GM23338 (cell line): ENCODE measurements around the gene ZSCAN21. TPM values are rescaled to one million over a fixed set of nuclear protein-coding genes. Genes with fewer than 3 reads are reported as not detected.

Experiments
- ATAC-seq: fragments of 200-7000 bp; cut with Tn5 transposase; 3 replicates; pipeline ENCODE4 v1.9.1; 2020
- DNase-seq: peaks from one replicate; pipeline ENCODE4 v3.0.0-alpha.2; 2015; ENCODE audit warnings: low spot score
- H2AFZ ChIP-seq: fragments of 200-600 bp; sonication (generic); 2 replicates; pipeline ENCODE4 v1.8.0; 2016; ENCODE audit warnings: antibody characterized with exemption, mild to moderate bottlenecking, moderate library complexity
- H3F3A ChIP-seq: fragments of 200-600 bp; sonication (generic); replicated peaks from 2 replicates; pipeline ENCODE4 v1.8.0; 2017; ENCODE audit warnings: antibody characterized with exemption, mixed run types, low read depth
- H3K27ac ChIP-seq: fragments of 200-600 bp; sonication (generic); 2 replicates; pipeline ENCODE4 v1.6.1; 2016; ENCODE audit warnings: low read depth
- H3K27me3 ChIP-seq: fragments of 200-600 bp; sonication (generic); 2 replicates; pipeline ENCODE4 v1.8.0; 2016; ENCODE audit warnings: mild to moderate bottlenecking, mixed run types, moderate library complexity; ENCODE audit not compliant: insufficient read depth
- H3K36me3 ChIP-seq: fragments of 200-600 bp; sonication (generic); 2 replicates; pipeline ENCODE4 v1.8.0; 2016; ENCODE audit warnings: mild to moderate bottlenecking; ENCODE audit not compliant: insufficient read depth
- H3K4me1 ChIP-seq: fragments of 200-600 bp; sonication (generic); 2 replicates; pipeline ENCODE4 v1.8.0; 2016; ENCODE audit warnings: mild to moderate bottlenecking, moderate library complexity; ENCODE audit not compliant: insufficient read depth
- H3K4me2 ChIP-seq: fragments of 200-600 bp; sonication (generic); 2 replicates; pipeline ENCODE4 v1.7.1; 2017; ENCODE audit warnings: mixed run types
- H3K4me3 ChIP-seq: fragments of 200-600 bp; sonication (generic); 2 replicates; pipeline ENCODE4 v1.6.1; 2016; ENCODE audit warnings: mixed run types
- H3K79me2 ChIP-seq: fragments of 200-600 bp; sonication (generic); replicated peaks from 2 replicates; pipeline ENCODE4 v1.8.0; 2017; ENCODE audit warnings: mild to moderate bottlenecking; ENCODE audit not compliant: insufficient read depth
- H3K9me2 ChIP-seq: fragments of 200-600 bp; sonication (generic); 2 replicates; pipeline ENCODE4 v1.8.0; 2017; ENCODE audit not compliant: insufficient read depth
- H4K20me1 ChIP-seq: fragments of 200-600 bp; sonication (generic); replicated peaks from 2 replicates; pipeline ENCODE4 v1.8.0; 2017; ENCODE audit warnings: mild to moderate bottlenecking; ENCODE audit not compliant: insufficient read depth
- H3K27ac Mint-ChIP-seq: 2 replicates; pipeline ENCODE4 v1.8.0; 2020; ENCODE audit warnings: inconsistent platforms, mild to moderate bottlenecking, moderate library complexity, mixed read lengths
- H3K27me3 Mint-ChIP-seq: 3 replicates; pipeline ENCODE4 v1.8.0; 2022; ENCODE audit warnings: low read depth, mild to moderate bottlenecking, moderate library complexity, mixed read lengths, inconsistent platforms; ENCODE audit not compliant: insufficient read depth, poor library complexity
- H3K36me3 Mint-ChIP-seq: 3 replicates; pipeline ENCODE4 v1.8.0; 2021; ENCODE audit warnings: low read depth, mild to moderate bottlenecking, inconsistent platforms, moderate library complexity, mixed read lengths
- H3K4me1 Mint-ChIP-seq: 3 replicates; pipeline ENCODE4 v1.8.0; 2020; ENCODE audit warnings: mild to moderate bottlenecking, inconsistent platforms, mixed read lengths
- H3K4me3 Mint-ChIP-seq: 3 replicates; pipeline ENCODE4 v1.8.0; 2021; ENCODE audit warnings: moderate library complexity, mild to moderate bottlenecking, inconsistent platforms, mixed read lengths
- H3K9me3 Mint-ChIP-seq: 3 replicates; pipeline ENCODE4 v1.8.0; 2020; ENCODE audit warnings: moderate library complexity, mild to moderate bottlenecking, inconsistent platforms, mixed read lengths
- CREB1 ChIP-seq: fragments of 250-450 bp; sonication (Bioruptor Pico); IDR thresholded peaks from 2 replicates; pipeline ENCODE4 v1.5.0; 2020; ENCODE audit warnings: low read depth, mild to moderate bottlenecking, moderate library complexity
- EZH2 ChIP-seq: fragments of 200-600 bp; sonication (generic); IDR thresholded peaks from one replicate; pipeline ENCODE4 v1.8.0; 2017; ENCODE audit warnings: antibody characterized with exemption, mild to moderate bottlenecking, low read depth; ENCODE audit not compliant: unreplicated experiment
- JUNB ChIP-seq: IDR thresholded peaks from one replicate; pipeline ENCODE4 v1.6.1; 2016; ENCODE audit warnings: antibody characterized with exemption; ENCODE audit not compliant: unreplicated experiment
- POLR2AphosphoS5 ChIP-seq: IDR thresholded peaks from 2 replicates; pipeline ENCODE4 v1.6.1; 2016; ENCODE audit warnings: antibody characterized with exemption, low read depth
- ZNF114 ChIP-seq: fragments of 250-450 bp; sonication (Bioruptor Pico); IDR thresholded peaks from 2 replicates; pipeline ENCODE4 v1.5.0; 2020; ENCODE audit warnings: mild to moderate bottlenecking, moderate library complexity
- polyA plus RNA-seq: library from polyadenylated mRNA; unstranded; fragments of >200 nt; fragmentation: Nextera tagmentation; extraction: Ambion mirVana; gene quantifications from 2 replicates; pipeline ENCODE4 v1.2.1, GENCODE V29; 2016
- total RNA-seq: library from RNA; depleted of rRNA; stranded (reverse); fragments of >200 nt; shearing (Covaris generic); gene quantifications from 2 replicates; pipeline ENCODE4 v1.2.3, GENCODE V29; 2014
- TF ChIP-seq, protein P1 (sequence below), 2 experiments: fragments of 200-600 bp in 1 of 2; sonication (generic) in 1 of 2; conservative IDR thresholded peaks; 2 replicates each; pipeline versions ENCODE4 v1.5.1 to v1.6.1; 2016 to 2017; ENCODE audit warnings: antibody characterized with exemption in 2 of 2, low read depth in 2 of 2, mild to moderate bottlenecking in 2 of 2, moderate library complexity in 1 of 2
- TF ChIP-seq, protein P2 (sequence below): fragments of 250-450 bp; sonication (Bioruptor Pico); IDR thresholded peaks from 2 replicates; pipeline ENCODE4 v1.5.0; 2020; ENCODE audit warnings: mild to moderate bottlenecking, moderate library complexity

Gene ZSCAN21
- total and polyA plus RNA-seq, 2 experiments from 2014 or later: 15.7 to 21.8 TPM

DNA sequence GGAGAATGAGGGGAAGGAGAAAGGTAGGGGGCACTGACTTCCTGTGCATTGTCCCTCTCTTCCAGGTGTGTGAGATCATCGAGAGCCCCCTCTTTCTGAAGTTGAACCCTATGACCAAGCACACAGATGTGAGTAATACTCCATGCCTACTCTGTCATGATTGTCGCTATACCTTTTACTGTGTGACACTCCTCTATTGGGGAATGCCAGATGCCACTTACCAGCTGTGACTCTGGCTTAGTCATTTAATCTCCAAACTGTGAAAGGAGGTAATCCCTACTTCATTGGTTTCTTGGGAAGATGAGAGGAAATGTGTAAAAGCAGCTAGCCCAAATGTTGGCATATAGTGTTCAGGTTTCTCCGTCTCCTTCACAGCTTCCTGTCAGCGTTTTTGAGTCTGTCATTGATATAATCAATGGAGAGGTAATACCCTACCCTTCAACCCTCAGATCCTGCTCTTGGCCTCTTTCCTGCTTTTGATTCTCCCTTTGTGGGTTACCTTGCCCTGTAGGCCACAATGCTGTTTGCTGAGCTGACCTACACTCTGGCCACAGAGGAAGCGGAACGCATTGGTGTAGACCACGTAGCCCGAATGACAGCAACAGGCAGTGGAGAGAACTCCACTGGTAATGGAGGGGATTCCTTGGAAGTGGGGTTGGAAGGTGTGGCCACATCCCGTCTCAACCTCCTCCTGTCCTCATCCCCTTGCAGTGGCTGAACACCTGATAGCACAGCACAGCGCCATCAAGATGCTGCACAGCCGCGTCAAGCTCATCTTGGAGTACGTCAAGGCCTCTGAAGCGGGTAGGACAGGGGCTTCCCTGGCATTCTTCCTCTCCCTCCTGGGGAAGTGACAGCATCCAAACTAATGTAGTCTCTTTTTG, 41.2 kb downstream of the ZSCAN21 start:
- Mint-ChIP-seq H3K36me3 (peaks cover 56% of the 10 kb centered on the region), H3K9me3 (no peaks in the 10 kb centered on the region), H3K4me3 (peak overlapping the region; percentile 93), H3K4me1 (peaks cover 21% of the 10 kb centered on the region), H3K27me3 (peaks cover 38% of the 10 kb centered on the region), H3K27ac (peak overlapping the region; percentile 52)
- peaks cover 37% of the 10 kb centered on the region for H3K36me3 ChIP-seq
- H3K4me1 ChIP-seq: peaks cover 6% of the 10 kb centered on the region
- peaks cover 71% of the 10 kb centered on the region for H3F3A ChIP-seq
- ATAC-seq (peak; percentile 7), DNase-seq (no peak)
- no peak overlapping the region for H3K4me2 ChIP-seq
- H3K4me3 ChIP-seq: no peak overlapping the region
- H3K9me2 ChIP-seq: no peaks in the 10 kb centered on the region
- H4K20me1 ChIP-seq: peaks cover 26% of the 10 kb centered on the region
- peak overlapping the region; percentile 88; the same call in 1 of the 2 replicates for H3K27ac ChIP-seq
- no peak overlapping the region for H2AFZ ChIP-seq
- peaks cover 8% of the 10 kb centered on the region for H3K79me2 ChIP-seq
- H3K27me3 ChIP-seq: no peaks in the 10 kb centered on the region
- TF ChIP-seq EZH2: no peak

DNA sequence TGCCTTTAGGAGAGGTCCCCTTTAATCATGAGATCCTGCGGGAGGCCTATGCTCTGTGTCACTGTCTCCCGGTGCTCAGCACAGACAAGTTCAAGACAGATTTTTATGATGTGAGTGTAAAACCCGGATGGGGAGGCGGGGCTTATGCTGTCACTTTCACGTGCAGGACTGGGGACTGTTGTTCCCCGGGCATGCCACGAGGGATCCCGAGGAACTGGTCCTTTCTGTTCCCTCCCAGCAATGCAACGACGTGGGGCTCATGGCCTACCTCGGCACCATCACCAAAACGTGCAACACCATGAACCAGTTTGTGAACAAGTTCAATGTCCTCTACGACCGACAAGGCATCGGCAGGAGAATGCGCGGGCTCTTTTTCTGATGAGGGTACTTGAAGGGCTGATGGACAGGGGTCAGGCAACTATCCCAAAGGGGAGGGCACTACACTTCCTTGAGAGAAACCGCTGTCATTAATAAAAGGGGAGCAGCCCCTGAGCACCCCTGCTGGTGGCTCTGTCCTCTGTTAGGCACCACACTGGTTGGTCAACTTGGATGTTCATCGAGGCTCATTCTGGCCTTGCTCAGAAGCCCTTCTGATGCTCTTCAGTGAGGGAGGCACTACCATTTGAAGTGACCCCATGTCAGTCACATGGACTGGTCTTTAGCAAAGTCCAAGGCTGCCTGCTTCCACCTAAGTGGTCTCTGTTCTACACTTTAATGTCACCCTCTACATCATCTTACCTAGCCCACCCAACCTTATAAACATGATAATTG, 42.0 kb downstream of the ZSCAN21 start:
- Histone ChIP-seq H3K4me1 (peaks cover 6% of the 10 kb centered on the region), H3F3A (peaks cover 79% of the 10 kb centered on the region), H3K79me2 (peaks cover 15% of the 10 kb centered on the region), H3K27me3 (no peaks in the 10 kb centered on the region), H3K36me3 (peaks cover 45% of the 10 kb centered on the region), H3K4me3 (no peak overlapping the region), H3K9me2 (no peaks in the 10 kb centered on the region), H3K4me2 (no peak overlapping the region), H4K20me1 (peaks cover 34% of the 10 kb centered on the region), H3K27ac (peak overlapping the region; percentile 88), H2AFZ (no peak overlapping the region)
- peak; percentile 74 for DNase-seq
- TF ChIP-seq JUNB: no peak
- no peak for TF ChIP-seq CREB1
- TF ChIP-seq, protein P1, sequence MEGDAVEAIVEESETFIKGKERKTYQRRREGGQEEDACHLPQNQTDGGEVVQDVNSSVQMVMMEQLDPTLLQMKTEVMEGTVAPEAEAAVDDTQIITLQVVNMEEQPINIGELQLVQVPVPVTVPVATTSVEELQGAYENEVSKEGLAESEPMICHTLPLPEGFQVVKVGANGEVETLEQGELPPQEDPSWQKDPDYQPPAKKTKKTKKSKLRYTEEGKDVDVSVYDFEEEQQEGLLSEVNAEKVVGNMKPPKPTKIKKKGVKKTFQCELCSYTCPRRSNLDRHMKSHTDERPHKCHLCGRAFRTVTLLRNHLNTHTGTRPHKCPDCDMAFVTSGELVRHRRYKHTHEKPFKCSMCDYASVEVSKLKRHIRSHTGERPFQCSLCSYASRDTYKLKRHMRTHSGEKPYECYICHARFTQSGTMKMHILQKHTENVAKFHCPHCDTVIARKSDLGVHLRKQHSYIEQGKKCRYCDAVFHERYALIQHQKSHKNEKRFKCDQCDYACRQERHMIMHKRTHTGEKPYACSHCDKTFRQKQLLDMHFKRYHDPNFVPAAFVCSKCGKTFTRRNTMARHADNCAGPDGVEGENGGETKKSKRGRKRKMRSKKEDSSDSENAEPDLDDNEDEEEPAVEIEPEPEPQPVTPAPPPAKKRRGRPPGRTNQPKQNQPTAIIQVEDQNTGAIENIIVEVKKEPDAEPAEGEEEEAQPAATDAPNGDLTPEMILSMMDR (conservative IDR thresholded peaks at IDR 0.05; ENCODE audit: low read depth in 2 of 2): peak; percentile 4 to 40; a peak in 2 of 4 replicates
- TF ChIP-seq EZH2: no peak
- TF ChIP-seq POLR2AphosphoS5: peak; percentile 45
- TF ChIP-seq ZNF114 (CRISPR knock-in tag): no peak
- TF ChIP-seq, protein P2, sequence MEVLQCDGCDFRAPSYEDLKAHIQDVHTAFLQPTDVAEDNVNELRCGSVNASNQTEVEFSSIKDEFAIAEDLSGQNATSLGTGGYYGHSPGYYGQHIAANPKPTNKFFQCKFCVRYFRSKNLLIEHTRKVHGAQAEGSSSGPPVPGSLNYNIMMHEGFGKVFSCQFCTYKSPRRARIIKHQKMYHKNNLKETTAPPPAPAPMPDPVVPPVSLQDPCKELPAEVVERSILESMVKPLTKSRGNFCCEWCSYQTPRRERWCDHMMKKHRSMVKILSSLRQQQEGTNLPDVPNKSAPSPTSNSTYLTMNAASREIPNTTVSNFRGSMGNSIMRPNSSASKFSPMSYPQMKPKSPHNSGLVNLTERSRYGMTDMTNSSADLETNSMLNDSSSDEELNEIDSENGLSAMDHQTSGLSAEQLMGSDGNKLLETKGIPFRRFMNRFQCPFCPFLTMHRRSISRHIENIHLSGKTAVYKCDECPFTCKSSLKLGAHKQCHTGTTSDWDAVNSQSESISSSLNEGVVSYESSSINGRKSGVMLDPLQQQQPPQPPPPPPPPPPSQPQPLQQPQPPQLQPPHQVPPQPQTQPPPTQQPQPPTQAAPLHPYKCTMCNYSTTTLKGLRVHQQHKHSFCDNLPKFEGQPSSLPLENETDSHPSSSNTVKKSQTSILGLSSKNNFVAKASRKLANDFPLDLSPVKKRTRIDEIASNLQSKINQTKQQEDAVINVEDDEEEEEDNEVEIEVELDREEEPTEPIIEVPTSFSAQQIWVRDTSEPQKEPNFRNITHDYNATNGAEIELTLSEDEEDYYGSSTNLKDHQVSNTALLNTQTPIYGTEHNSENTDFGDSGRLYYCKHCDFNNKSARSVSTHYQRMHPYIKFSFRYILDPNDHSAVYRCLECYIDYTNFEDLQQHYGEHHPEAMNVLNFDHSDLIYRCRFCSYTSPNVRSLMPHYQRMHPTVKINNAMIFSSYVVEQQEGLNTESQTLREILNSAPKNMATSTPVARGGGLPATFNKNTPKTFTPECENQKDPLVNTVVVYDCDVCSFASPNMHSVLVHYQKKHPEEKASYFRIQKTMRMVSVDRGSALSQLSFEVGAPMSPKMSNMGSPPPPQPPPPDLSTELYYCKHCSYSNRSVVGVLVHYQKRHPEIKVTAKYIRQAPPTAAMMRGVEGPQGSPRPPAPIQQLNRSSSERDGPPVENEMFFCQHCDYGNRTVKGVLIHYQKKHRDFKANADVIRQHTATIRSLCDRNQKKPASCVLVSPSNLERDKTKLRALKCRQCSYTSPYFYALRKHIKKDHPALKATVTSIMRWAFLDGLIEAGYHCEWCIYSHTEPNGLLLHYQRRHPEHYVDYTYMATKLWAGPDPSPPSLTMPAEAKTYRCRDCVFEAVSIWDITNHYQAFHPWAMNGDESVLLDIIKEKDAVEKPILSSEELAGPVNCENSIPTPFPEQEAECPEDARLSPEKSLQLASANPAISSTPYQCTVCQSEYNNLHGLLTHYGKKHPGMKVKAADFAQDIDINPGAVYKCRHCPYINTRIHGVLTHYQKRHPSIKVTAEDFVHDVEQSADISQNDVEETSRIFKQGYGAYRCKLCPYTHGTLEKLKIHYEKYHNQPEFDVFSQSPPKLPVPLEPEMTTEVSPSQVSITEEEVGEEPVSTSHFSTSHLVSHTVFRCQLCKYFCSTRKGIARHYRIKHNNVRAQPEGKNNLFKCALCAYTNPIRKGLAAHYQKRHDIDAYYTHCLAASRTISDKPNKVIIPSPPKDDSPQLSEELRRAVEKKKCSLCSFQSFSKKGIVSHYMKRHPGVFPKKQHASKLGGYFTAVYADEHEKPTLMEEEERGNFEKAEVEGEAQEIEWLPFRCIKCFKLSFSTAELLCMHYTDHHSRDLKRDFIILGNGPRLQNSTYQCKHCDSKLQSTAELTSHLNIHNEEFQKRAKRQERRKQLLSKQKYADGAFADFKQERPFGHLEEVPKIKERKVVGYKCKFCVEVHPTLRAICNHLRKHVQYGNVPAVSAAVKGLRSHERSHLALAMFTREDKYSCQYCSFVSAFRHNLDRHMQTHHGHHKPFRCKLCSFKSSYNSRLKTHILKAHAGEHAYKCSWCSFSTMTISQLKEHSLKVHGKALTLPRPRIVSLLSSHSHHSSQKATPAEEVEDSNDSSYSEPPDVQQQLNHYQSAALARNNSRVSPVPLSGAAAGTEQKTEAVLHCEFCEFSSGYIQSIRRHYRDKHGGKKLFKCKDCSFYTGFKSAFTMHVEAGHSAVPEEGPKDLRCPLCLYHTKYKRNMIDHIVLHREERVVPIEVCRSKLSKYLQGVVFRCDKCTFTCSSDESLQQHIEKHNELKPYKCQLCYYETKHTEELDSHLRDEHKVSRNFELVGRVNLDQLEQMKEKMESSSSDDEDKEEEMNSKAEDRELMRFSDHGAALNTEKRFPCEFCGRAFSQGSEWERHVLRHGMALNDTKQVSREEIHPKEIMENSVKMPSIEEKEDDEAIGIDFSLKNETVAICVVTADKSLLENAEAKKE (CRISPR knock-in tag): no peak
- Mint-ChIP-seq H3K4me1 (peaks cover 23% of the 10 kb centered on the region), H3K9me3 (no peaks in the 10 kb centered on the region), H3K4me3 (peak overlapping the region; percentile 93; the same call in 1 of the 3 replicates), H3K27me3 (peaks cover 40% of the 10 kb centered on the region), H3K36me3 (peaks cover 65% of the 10 kb centered on the region), H3K27ac (peak overlapping the region; percentile 15; the same call in 1 of the 2 replicates)
- ATAC-seq: peak; percentile 33
